ENCODE results near the gene TDRD3. TPM values are rescaled to one million over a fixed set of nuclear protein-coding genes. Genes with fewer than 3 reads are reported as not detected.

TDRD3 gene
- total RNA-seq, 2 experiments from 2014 or later, result 22.4 to 27.2 TPM

DNA sequence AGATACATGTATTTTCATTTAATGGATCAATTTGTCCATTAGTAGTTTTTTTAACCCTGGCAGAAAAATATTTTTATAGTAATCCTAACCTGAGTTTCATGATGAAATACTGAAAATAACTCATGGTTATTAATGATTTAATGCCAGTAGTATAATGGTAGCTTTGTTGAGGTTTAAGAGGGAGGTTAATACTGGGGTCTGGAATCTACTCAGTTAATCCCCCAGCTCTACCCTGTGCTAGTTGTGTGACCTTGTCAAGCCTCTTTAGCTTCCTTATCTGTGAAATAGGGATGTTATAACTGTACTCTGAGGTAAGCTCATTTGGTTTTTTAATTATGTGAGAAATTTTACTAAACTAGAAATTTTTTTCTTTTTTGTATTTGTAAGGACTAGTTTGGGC lies 122.5 kb downstream of the TDRD3 start:
- CTCF ChIA-PET, result no interaction called here
- no peaks in the 10 kb centered on the region for H3K9me3 ChIP-seq (ENCODE audit: control insufficient read depth in 1 of 2, insufficient read depth in 1 of 2, low read length in 2 of 2)
- H3K36me3 ChIP-seq (ENCODE audit: insufficient read depth, low read length), result peaks cover 7% of the 10 kb centered on the region
- H3K4me3 ChIP-seq (ENCODE audit: low read length), result no peak overlapping the region
- H3K27me3 ChIP-seq (ENCODE audit: control insufficient read depth in 1 of 2, insufficient read depth in 2 of 2, low read length in 2 of 2), result no peaks in the 10 kb centered on the region
- Mint-ChIP-seq H3K27ac (no peak overlapping the region), H3K4me3 (no peak overlapping the region), H3K9me3 (no peaks in the 10 kb centered on the region), H3K27me3 (no peaks in the 10 kb centered on the region), H3K4me1 (ENCODE audit: low read depth) (no peaks in the 10 kb centered on the region), H3K36me3 (ENCODE audit: low read depth) (peaks cover 67% of the 10 kb centered on the region)
- POLR2A ChIA-PET, result no interaction called here
- H3K27ac ChIP-seq (ENCODE audit: low read depth in 1 of 2, low read length in 2 of 2), result no peak overlapping the region
- no peaks in the 10 kb centered on the region for H3K4me1 ChIP-seq (ENCODE audit: insufficient read depth, low read length)
- intact Hi-C loops (cut with DNase I, micrococcal nuclease), result no loop called here
- TF ChIP-seq CTCF (IDR thresholded peaks at IDR 0.05), result no peak
- ATAC-seq (ENCODE audit: poor library complexity), result no peak
- DNase-seq, result no peak

DNA sequence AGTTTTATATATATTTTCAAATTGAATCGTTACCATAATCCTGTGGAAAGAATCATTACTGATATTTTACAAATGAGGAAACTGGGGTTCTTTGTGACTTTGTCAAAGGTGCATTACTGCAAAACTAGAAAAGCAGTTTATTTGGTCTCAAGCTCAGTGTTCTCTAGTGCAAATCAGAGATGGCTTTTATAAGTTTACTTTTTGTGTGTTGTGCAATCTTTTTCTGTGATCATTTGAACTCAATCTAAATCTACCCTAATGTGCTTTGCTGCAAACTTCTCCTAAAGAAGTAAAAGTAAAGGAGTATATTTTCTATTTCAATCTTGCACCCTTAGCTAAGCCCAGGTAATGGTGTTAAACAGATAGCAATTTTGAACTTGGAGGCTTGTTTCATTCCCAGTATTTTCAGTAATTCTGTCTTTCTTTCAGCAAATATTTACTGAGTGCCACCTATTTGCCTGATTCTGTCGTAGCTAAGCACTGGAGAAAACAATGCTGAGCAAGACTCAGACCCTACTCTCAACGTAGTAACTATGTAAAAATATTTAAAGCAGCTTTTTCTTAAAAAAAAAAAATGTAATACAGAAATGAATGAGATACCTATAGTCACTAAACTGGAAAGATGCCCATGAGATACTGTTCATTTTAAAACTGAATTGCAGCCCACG lies 124.0 kb downstream of the TDRD3 start:
- no peaks in the 10 kb centered on the region for H3K4me1 Mint-ChIP-seq (ENCODE audit: low read depth)
- no peak for DNase-seq
- Histone ChIP-seq H3K27ac (ENCODE audit: low read depth in 1 of 2, low read length in 2 of 2) (no peak overlapping the region), H3K36me3 (ENCODE audit: insufficient read depth, low read length) (peaks cover 5% of the 10 kb centered on the region), H3K9me3 (ENCODE audit: control insufficient read depth in 1 of 2, insufficient read depth in 1 of 2, low read length in 2 of 2) (no peaks in the 10 kb centered on the region), H3K4me1 (ENCODE audit: insufficient read depth, low read length) (no peaks in the 10 kb centered on the region), H3K4me3 (ENCODE audit: low read length) (no peak overlapping the region), H3K27me3 (ENCODE audit: control insufficient read depth in 1 of 2, insufficient read depth in 2 of 2, low read length in 2 of 2) (no peaks in the 10 kb centered on the region)
- H3K9me3 Mint-ChIP-seq, result no peaks in the 10 kb centered on the region
- no peak for ATAC-seq (ENCODE audit: poor library complexity)
- no peak overlapping the region for H3K27ac Mint-ChIP-seq
- CTCF ChIA-PET, result interaction anchor here (0.6 kb wide), 1 partner anchor 51 kb away, joined by 3 read pairs; no protein-coding TSS in a partner anchor
- TF ChIP-seq CTCF (IDR thresholded peaks at IDR 0.05), result no peak
- intact Hi-C loops (cut with DNase I, micrococcal nuclease), result no loop called here
- H3K4me3 Mint-ChIP-seq, result no peak overlapping the region
- H3K27me3 Mint-ChIP-seq, result no peaks in the 10 kb centered on the region
- POLR2A ChIA-PET, result no interaction called here
- H3K36me3 Mint-ChIP-seq (ENCODE audit: low read depth), result peaks cover 56% of the 10 kb centered on the region

- no peak for TF ChIP-seq CTCF (IDR thresholded peaks at IDR 0.05)
- ATAC-seq (ENCODE audit: poor library complexity), result no peak
- no peak overlapping the region for H3K4me3 Mint-ChIP-seq
- intact Hi-C loops (cut with DNase I, micrococcal nuclease), result no loop called here
- CTCF ChIA-PET, result no interaction called here
- H3K9me3 ChIP-seq (ENCODE audit: control insufficient read depth in 1 of 2, insufficient read depth in 1 of 2, low read length in 2 of 2), result no peaks in the 10 kb centered on the region
- no peaks in the 10 kb centered on the region for H3K9me3 Mint-ChIP-seq
- DNase-seq, result no peak
- no peaks in the 10 kb centered on the region for H3K4me1 Mint-ChIP-seq (ENCODE audit: low read depth)
- H3K27me3 Mint-ChIP-seq, result no peaks in the 10 kb centered on the region
- no peaks in the 10 kb centered on the region for H3K4me1 ChIP-seq (ENCODE audit: insufficient read depth, low read length)
- no peak overlapping the region for H3K27ac ChIP-seq (ENCODE audit: low read depth in 1 of 2, low read length in 2 of 2)
- peaks cover 2% of the 10 kb centered on the region for H3K36me3 ChIP-seq (ENCODE audit: insufficient read depth, low read length)
- H3K36me3 Mint-ChIP-seq (ENCODE audit: low read depth), result peaks cover 40% of the 10 kb centered on the region
- H3K4me3 ChIP-seq (ENCODE audit: low read length), result no peak overlapping the region
- no peak overlapping the region for H3K27ac Mint-ChIP-seq
- POLR2A ChIA-PET, result no interaction called here
- no peaks in the 10 kb centered on the region for H3K27me3 ChIP-seq (ENCODE audit: control insufficient read depth in 1 of 2, insufficient read depth in 2 of 2, low read length in 2 of 2)
These were observed 141.5 kb downstream of the TDRD3 start for GRCh38 chr13:60538566-60538965.

Measured in CD4-positive, alpha-beta T cell (primary cell).